ENCODE measurements around the gene CARMIL1. TPM values are rescaled to one million over a fixed set of nuclear protein-coding genes. Genes with fewer than 3 reads are reported as not detected.

The CARMIL1 gene
- total RNA-seq, 1 donor from 2014 or later = 10.6 TPM

GRCh38 chr6:25524542-25524941 is 245.4 kb downstream of the CARMIL1 start:
- no peak for DNase-seq

- no peak for DNase-seq
These were observed 245.9 kb downstream of the CARMIL1 start for GRCh38 chr6:25525078-25525477.

- DNase-seq = no peak
These were observed 255.9 kb downstream of the CARMIL1 start for GRCh38 chr6:25534942-25535631.

- DNase-seq = no peak
These were observed 256.6 kb downstream of the CARMIL1 start for GRCh38 chr6:25535632-25536225.

GRCh38 chr6:25536781-25537180 is 257.6 kb downstream of the CARMIL1 start:
- DNase-seq = no peak

- no peak for DNase-seq
These were observed 258.3 kb downstream of the CARMIL1 start for GRCh38 chr6:25537349-25538018.

GRCh38 chr6:25541228-25541627 is 262.1 kb downstream of the CARMIL1 start:
- no peak for DNase-seq

GRCh38 chr6:25542984-25543910 is 264.1 kb downstream of the CARMIL1 start:
- no peak for DNase-seq

GRCh38 chr6:25544833-25545232 is 265.7 kb downstream of the CARMIL1 start:
- DNase-seq = no peak

GRCh38 chr6:25547797-25548196 is 268.6 kb downstream of the CARMIL1 start:
- DNase-seq = no peak

GRCh38 chr6:25548451-25548850 is 269.3 kb downstream of the CARMIL1 start:
- no peak for DNase-seq

GRCh38 chr6:25550631-25551030 is 271.5 kb downstream of the CARMIL1 start:
- DNase-seq = no peak

GRCh38 chr6:25553502-25553901 is 274.3 kb downstream of the CARMIL1 start:
- no peak for DNase-seq

GRCh38 chr6:25555188-25555587 is 276.0 kb downstream of the CARMIL1 start:
- DNase-seq = no peak

- peak; percentile 90 for DNase-seq
These were observed 277.3 kb downstream of the CARMIL1 start for GRCh38 chr6:25556516-25556915.

- DNase-seq = no peak
These were observed 279.1 kb downstream of the CARMIL1 start for GRCh38 chr6:25558155-25558817.

GRCh38 chr6:25560865-25561264 is 281.7 kb downstream of the CARMIL1 start:
- DNase-seq = no peak

- no peak for DNase-seq
These were observed 285.8 kb downstream of the CARMIL1 start for GRCh38 chr6:25564943-25565342.

- DNase-seq = no peak
These were observed 291.4 kb downstream of the CARMIL1 start for GRCh38 chr6:25570578-25570977.

- no peak for DNase-seq
These were observed 297.7 kb downstream of the CARMIL1 start for GRCh38 chr6:25576919-25577318.

GRCh38 chr6:25578538-25578937 is 299.4 kb downstream of the CARMIL1 start:
- DNase-seq = no peak

GRCh38 chr6:25579391-25579883 is 300.3 kb downstream of the CARMIL1 start:
- DNase-seq = no peak

Measured in dermis blood vessel endothelial cell (primary cell).